Raji (cell line): ENCODE measurements around the gene MARK2.

Experiments used
- POLR2A ChIP-seq: IDR thresholded peaks from 2 replicates; pipeline ENCODE4 v1.6.1; 2011; ENCODE audit warnings: low read depth, low read length, control low read depth; ENCODE audit not compliant: insufficient read depth

Gene MARK2

GRCh38 chr11:63841554-63841953, 2.6 kb downstream of the MARK2 start:
- no peak for TF ChIP-seq POLR2A

- no peak for TF ChIP-seq POLR2A
Observed at GRCh38 chr11:63843041-63843440, 4.1 kb downstream of the MARK2 start.

GRCh38 chr11:63844836-63845235, 5.9 kb downstream of the MARK2 start:
- no peak for TF ChIP-seq POLR2A

- TF ChIP-seq POLR2A: no peak
Observed at GRCh38 chr11:63845303-63845702, 6.4 kb downstream of the MARK2 start.

- no peak for TF ChIP-seq POLR2A
Observed at GRCh38 chr11:63845911-63846310, 7.0 kb downstream of the MARK2 start.

GRCh38 chr11:63846897-63847296, 8.0 kb downstream of the MARK2 start:
- no peak for TF ChIP-seq POLR2A

GRCh38 chr11:63847363-63847762, 8.5 kb downstream of the MARK2 start:
- TF ChIP-seq POLR2A: no peak

- no peak for TF ChIP-seq POLR2A
Observed at GRCh38 chr11:63849691-63850090, 10.8 kb downstream of the MARK2 start.

- TF ChIP-seq POLR2A: no peak
Observed at GRCh38 chr11:63850920-63851319, 12.0 kb downstream of the MARK2 start.

GRCh38 chr11:63851364-63851763, 12.5 kb downstream of the MARK2 start:
- no peak for TF ChIP-seq POLR2A

- no peak for TF ChIP-seq POLR2A
Observed at GRCh38 chr11:63853476-63853875, 14.6 kb downstream of the MARK2 start.

- TF ChIP-seq POLR2A: no peak
Observed at GRCh38 chr11:63854696-63855095, 15.8 kb downstream of the MARK2 start.

GRCh38 chr11:63855975-63856374, 17.1 kb downstream of the MARK2 start:
- TF ChIP-seq POLR2A: no peak

- no peak for TF ChIP-seq POLR2A
Observed at GRCh38 chr11:63858628-63859550, 20.0 kb downstream of the MARK2 start.

GRCh38 chr11:63862923-63863322, 24.0 kb downstream of the MARK2 start:
- no peak for TF ChIP-seq POLR2A

- no peak for TF ChIP-seq POLR2A
Observed at GRCh38 chr11:63866211-63866610, 27.3 kb downstream of the MARK2 start.

- TF ChIP-seq POLR2A: no peak
Observed at GRCh38 chr11:63867511-63867910, 28.6 kb downstream of the MARK2 start.
